ENCODE data around the gene GFI1.

- TF ChIP-seq CTCF (IDR thresholded peaks at IDR 0.05 in 4 of 5, conservative IDR thresholded peaks at IDR 0.05 in 1 of 5) (no peak), POLR2A (IDR thresholded peaks at IDR 0.05) (no peak)
These were observed 44.4 kb downstream of the GFI1 start for GRCh38 chr1:92442351-92442750.

Data from gastrocnemius medialis (tissue), 4 donors.